CD4-positive, alpha-beta T cell (primary cell): ENCODE measurements around the gene ABCA13. TPM values are rescaled to one million over a fixed set of nuclear protein-coding genes. Genes with fewer than 3 reads are reported as not detected.
"Not testable (repeated sequence)": the region's sequence is repeated elsewhere in the genome, so short reads cannot be mapped to it uniquely, and the experiment has no call there.

ENCODE experiments used
- ATAC-seq: fragments of 200-7000 bp; cut with Tn5 transposase; one replicate; pipeline ENCODE4 v1.10.0; 2022; ENCODE audit warnings: mild to moderate bottlenecking; ENCODE audit not compliant: poor library complexity
- CTCF ChIA-PET: fragments of 350-600 bp; sonication (Branson Sonifier 250); formaldehyde crosslinking; loops from one replicate; lab custom pipeline; 2021; ENCODE audit warnings: antibody characterized with exemption, inconsistent platforms; lab: Charles Lee
- POLR2A ChIA-PET: fragments of 350-600 bp; sonication (Branson Sonifier 250); formaldehyde crosslinking; loops from one replicate; lab custom pipeline; 2021; ENCODE audit warnings: antibody characterized with exemption, inconsistent platforms; lab: Charles Lee
- DNase-seq, 14 experiments: peaks; one replicate each; pipeline ENCODE4 v3.0.0-alpha.2; 2013 to 2020; ENCODE audit warnings: mixed read lengths in 2 of 14
- H3K27ac ChIP-seq, 2 donors: one replicate each; pipeline versions ENCODE4 v1.5.1 to v1.7.0; 2013; ENCODE audit warnings: low read length in 2 of 2, low read depth in 1 of 2, mild to moderate bottlenecking in 1 of 2
- H3K27me3 ChIP-seq, 2 experiments: 1 replicate in 1 of 2; 2 replicates in 1 of 2; pipeline versions ENCODE4 v1.6.1 to v1.7.0; 2013; ENCODE audit warnings: low read length in 2 of 2, control low read depth in 1 of 2, mild to moderate bottlenecking in 1 of 2, moderate library complexity in 1 of 2; ENCODE audit not compliant: insufficient read depth in 2 of 2, control insufficient read depth in 1 of 2
- H3K36me3 ChIP-seq: one replicate; pipeline ENCODE4 v1.6.1; 2013; ENCODE audit warnings: low read length, control low read depth; ENCODE audit not compliant: insufficient read depth
- H3K4me1 ChIP-seq: one replicate; pipeline ENCODE4 v1.6.1; 2013; ENCODE audit warnings: low read length, control low read depth; ENCODE audit not compliant: insufficient read depth
- H3K4me3 ChIP-seq: one replicate; pipeline ENCODE4 v1.5.1; 2013; ENCODE audit warnings: mild to moderate bottlenecking, low read length, moderate library complexity
- H3K9me3 ChIP-seq, 2 experiments: 1 replicate in 1 of 2; 2 replicates in 1 of 2; pipeline versions ENCODE4 v1.6.1 to v1.7.0; 2013; ENCODE audit warnings: low read length in 2 of 2, mild to moderate bottlenecking in 2 of 2, control low read depth in 1 of 2, moderate library complexity in 1 of 2; ENCODE audit not compliant: control insufficient read depth in 1 of 2, insufficient read depth in 1 of 2
- H3K27ac Mint-ChIP-seq: one replicate; pipeline ENCODE4 v1.8.0; 2020; ENCODE audit warnings: mixed read lengths
- H3K27me3 Mint-ChIP-seq: one replicate; pipeline ENCODE4 v1.8.0; 2021; ENCODE audit warnings: mixed read lengths
- H3K36me3 Mint-ChIP-seq: one replicate; pipeline ENCODE4 v1.8.0; 2021; ENCODE audit warnings: low read depth, mixed read lengths
- H3K4me1 Mint-ChIP-seq: one replicate; pipeline ENCODE4 v1.8.0; 2021; ENCODE audit warnings: low read depth, mixed read lengths
- H3K4me3 Mint-ChIP-seq: one replicate; pipeline ENCODE4 v1.8.0; 2020; ENCODE audit warnings: mild to moderate bottlenecking, mixed read lengths
- H3K9me3 Mint-ChIP-seq: one replicate; pipeline ENCODE4 v1.8.0; 2020; ENCODE audit warnings: mixed read lengths
- intact Hi-C, 2 experiments: fragments of 100-400 bp; cut with DNase I in 1 of 2; cut with micrococcal nuclease in 1 of 2; formaldehyde crosslinking; loops; one replicate each; pipeline versions ENCODE4 v1.15.1 to v1.9.0; 2023 to 2025; cut with DNase I, micrococcal nuclease
- total RNA-seq, 174 experiments: library from RNA in 2 of 174; stranded (reverse) in 2 of 174; gene quantifications; one replicate each; pipeline ENCODE4 v1.2.3 and lab custom pipeline; 2021 to 2026
- TF ChIP-seq, protein P1 (sequence below): fragments of 200-600 bp; IDR thresholded peaks from one replicate; pipeline ENCODE4 v1.8.0; 2022; ENCODE audit warnings: antibody characterized with exemption, mild to moderate bottlenecking

Gene ABCA13
- total RNA-seq, 2 experiments from 2014 or later, result not detected

DNA sequence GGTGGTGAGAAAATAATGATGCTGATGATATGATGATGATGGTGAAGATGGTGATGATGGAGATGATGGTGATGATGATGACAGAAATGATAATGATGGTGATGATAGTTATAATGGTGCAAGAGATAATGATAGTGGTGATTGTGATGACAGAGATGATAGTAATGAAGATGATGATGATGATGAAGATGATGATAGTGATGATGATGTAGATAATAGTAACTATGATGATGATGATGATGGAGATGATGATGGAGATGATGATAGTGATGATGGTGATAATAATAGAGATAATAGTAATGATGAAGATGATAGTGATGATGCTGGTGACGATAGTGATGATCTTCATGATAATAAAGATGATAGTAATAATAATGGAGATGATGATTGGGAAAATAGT, 22.2 kb downstream of the ABCA13 start:
- Mint-ChIP-seq H3K27ac (no peak overlapping the region), H3K9me3 (no peaks in the 10 kb centered on the region), H3K4me3 (no peak overlapping the region), H3K27me3 (no peaks in the 10 kb centered on the region), H3K4me1 (no peaks in the 10 kb centered on the region), H3K36me3 (no peaks in the 10 kb centered on the region)
- intact Hi-C loops, result no loop called here
- CTCF ChIA-PET, result no interaction called here
- DNase-seq (no peak), ATAC-seq (no peak)
- H3K4me1 ChIP-seq, result no peaks in the 10 kb centered on the region
- no peak overlapping the region for H3K27ac ChIP-seq
- peaks cover 2 to 5% of the 10 kb centered on the region in 2 experiments for H3K27me3 ChIP-seq
- H3K4me3 ChIP-seq, result no peak overlapping the region
- TF ChIP-seq, protein P1, sequence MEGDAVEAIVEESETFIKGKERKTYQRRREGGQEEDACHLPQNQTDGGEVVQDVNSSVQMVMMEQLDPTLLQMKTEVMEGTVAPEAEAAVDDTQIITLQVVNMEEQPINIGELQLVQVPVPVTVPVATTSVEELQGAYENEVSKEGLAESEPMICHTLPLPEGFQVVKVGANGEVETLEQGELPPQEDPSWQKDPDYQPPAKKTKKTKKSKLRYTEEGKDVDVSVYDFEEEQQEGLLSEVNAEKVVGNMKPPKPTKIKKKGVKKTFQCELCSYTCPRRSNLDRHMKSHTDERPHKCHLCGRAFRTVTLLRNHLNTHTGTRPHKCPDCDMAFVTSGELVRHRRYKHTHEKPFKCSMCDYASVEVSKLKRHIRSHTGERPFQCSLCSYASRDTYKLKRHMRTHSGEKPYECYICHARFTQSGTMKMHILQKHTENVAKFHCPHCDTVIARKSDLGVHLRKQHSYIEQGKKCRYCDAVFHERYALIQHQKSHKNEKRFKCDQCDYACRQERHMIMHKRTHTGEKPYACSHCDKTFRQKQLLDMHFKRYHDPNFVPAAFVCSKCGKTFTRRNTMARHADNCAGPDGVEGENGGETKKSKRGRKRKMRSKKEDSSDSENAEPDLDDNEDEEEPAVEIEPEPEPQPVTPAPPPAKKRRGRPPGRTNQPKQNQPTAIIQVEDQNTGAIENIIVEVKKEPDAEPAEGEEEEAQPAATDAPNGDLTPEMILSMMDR, result no peak
- POLR2A ChIA-PET, result no interaction called here
- H3K36me3 ChIP-seq, result no peaks in the 10 kb centered on the region
- H3K9me3 ChIP-seq, result no peaks in the 10 kb centered on the region

DNA sequence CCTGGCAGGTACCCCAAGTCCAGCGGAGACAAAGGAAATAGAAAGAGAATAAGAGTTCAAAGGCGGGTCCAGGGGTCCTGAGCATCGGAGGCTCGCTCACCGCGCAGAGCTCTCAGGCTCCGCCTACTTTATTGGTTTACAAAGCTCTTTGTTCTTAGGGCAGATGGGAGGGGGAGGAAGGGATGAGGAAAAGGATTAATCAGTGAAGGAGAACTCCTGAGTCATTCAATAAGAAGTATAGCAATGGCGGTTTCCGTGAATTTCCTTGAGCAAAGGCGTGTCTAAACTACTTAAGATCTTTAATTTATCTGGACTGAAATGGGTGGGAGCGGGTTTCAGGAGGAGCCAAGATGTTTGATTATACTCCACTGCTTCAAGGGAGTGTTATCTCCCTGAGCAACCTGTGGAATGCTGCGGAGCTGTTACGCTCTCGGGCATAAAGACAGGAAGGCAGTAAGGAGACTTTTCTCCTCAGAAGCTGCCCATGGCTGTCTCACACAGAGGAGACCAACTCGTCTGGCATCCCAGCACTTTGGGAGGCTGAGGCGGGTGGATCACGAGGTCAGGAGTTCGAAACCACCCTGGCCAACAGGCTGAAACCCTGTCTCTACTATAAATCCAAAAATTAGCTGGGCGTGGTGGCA, 29.8 kb downstream of the ABCA13 start:
- H3K27ac ChIP-seq, H3K27ac Mint-ChIP-seq, intact Hi-C loops, H3K4me3 Mint-ChIP-seq, H3K27me3 Mint-ChIP-seq, H3K4me3 ChIP-seq, CTCF ChIA-PET, H3K4me1 Mint-ChIP-seq, DNase-seq, H3K9me3 Mint-ChIP-seq, H3K27me3 ChIP-seq, ATAC-seq, H3K9me3 ChIP-seq, H3K36me3 ChIP-seq, POLR2A ChIA-PET, H3K4me1 ChIP-seq, H3K36me3 Mint-ChIP-seq: not testable (repeated sequence)

DNA sequence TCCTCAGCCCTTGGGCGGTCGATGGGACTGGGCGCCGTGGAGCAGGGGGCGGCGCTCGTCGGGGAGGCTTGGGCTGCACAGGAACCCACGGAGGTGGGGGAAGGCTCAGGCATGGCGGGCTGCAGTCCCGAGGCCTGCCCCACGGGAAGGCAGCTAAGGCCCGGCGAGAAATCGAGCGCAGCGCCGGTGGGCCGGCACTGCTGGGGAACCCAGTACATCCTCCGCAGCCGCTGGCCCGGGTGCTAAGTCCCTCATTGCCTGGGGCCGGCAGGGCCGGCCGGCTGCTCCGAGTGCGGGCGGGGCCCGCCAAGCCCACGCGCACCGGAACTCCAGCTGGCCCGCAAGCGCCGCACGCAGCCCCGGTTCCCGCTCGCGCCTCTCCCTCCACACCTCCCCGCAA, 31.7 kb downstream of the ABCA13 start:
- H3K4me1 Mint-ChIP-seq, H3K9me3 Mint-ChIP-seq, H3K9me3 ChIP-seq, H3K4me3 ChIP-seq, intact Hi-C loops, H3K4me1 ChIP-seq, DNase-seq, H3K4me3 Mint-ChIP-seq, POLR2A ChIA-PET, H3K27ac ChIP-seq, H3K27ac Mint-ChIP-seq, CTCF ChIA-PET, H3K36me3 Mint-ChIP-seq, H3K27me3 Mint-ChIP-seq, H3K36me3 ChIP-seq, ATAC-seq, H3K27me3 ChIP-seq: not testable (repeated sequence)

DNA sequence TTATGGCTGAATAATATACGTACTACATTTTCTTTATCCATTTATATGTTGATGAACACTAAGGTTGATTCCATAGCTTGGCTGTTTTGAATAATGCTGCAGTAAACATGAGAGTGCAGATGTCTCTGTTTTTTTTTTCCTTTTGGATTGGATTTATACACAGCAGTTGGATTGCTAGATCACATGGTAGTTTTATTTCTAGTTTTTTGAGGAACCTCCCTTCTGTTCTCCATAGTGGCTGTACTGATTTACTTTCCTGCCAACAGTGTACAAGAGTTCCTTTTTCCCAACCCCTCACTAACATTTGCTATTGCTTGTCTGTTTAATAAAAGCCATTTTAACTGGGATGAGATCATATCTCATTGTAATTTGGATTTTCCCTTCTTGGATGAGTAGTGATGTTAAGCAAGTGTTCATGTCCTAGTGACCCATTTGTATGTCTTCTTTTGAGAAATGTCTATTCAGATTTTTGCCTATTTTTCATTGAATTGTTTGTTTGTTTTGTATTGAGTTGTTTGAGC, 36.0 kb downstream of the ABCA13 start:
- no peaks in the 10 kb centered on the region for H3K9me3 ChIP-seq
- POLR2A ChIA-PET, result no interaction called here
- no peak overlapping the region for H3K4me3 Mint-ChIP-seq

More for the DNA sequence above, 36.0 kb downstream of the ABCA13 start:
- TF ChIP-seq, protein P1, result no peak
- no peak overlapping the region for H3K27ac ChIP-seq
- no peaks in the 10 kb centered on the region for H3K27me3 ChIP-seq
- DNase-seq (no peak), ATAC-seq (no peak)
- CTCF ChIA-PET, result no interaction called here
- H3K9me3 Mint-ChIP-seq, result peaks cover 3% of the 10 kb centered on the region
- H3K36me3 ChIP-seq, result no peaks in the 10 kb centered on the region
- H3K27me3 Mint-ChIP-seq, result peaks cover 9% of the 10 kb centered on the region
- no peaks in the 10 kb centered on the region for H3K36me3 Mint-ChIP-seq
- intact Hi-C loops, result no loop called here
- no peak overlapping the region for H3K27ac Mint-ChIP-seq
- H3K4me1 ChIP-seq, result no peaks in the 10 kb centered on the region
- no peak overlapping the region for H3K4me3 ChIP-seq
- H3K4me1 Mint-ChIP-seq, result no peaks in the 10 kb centered on the region
